ENCODE results near the gene SLC29A4.
"Not testable (repeated sequence)": the region's sequence is repeated elsewhere in the genome, so short reads cannot be mapped to it uniquely, and the experiment has no call there.

Gene SLC29A4

GRCh38 chr7:5276611-5277010 lies 6.1 kb upstream of the SLC29A4 start:
- H2AFZ ChIP-seq (ENCODE audit: low read depth, low read length): no peak overlapping the region
- H3K4me1 ChIP-seq (ENCODE audit: low read length): no peaks in the 10 kb centered on the region
- no peak overlapping the region for H3K9ac ChIP-seq (ENCODE audit: low read length)
- no peaks in the 10 kb centered on the region for H3K9me3 ChIP-seq (ENCODE audit: insufficient read depth, low read length)
- no peak overlapping the region for H3K4me2 ChIP-seq (ENCODE audit: low read length)
- no peaks in the 10 kb centered on the region for H3K36me3 ChIP-seq (replicated peaks; ENCODE audit: low read depth, low read length)
- no peak overlapping the region for H3K4me3 ChIP-seq (ENCODE audit: low read length)
- no peaks in the 10 kb centered on the region for H3K79me2 ChIP-seq (ENCODE audit: low read length)
- no peak for TF ChIP-seq EZH2phosphoT487 (IDR thresholded peaks at IDR 0.05; ENCODE audit: low read depth)
- TF ChIP-seq, protein P1, sequence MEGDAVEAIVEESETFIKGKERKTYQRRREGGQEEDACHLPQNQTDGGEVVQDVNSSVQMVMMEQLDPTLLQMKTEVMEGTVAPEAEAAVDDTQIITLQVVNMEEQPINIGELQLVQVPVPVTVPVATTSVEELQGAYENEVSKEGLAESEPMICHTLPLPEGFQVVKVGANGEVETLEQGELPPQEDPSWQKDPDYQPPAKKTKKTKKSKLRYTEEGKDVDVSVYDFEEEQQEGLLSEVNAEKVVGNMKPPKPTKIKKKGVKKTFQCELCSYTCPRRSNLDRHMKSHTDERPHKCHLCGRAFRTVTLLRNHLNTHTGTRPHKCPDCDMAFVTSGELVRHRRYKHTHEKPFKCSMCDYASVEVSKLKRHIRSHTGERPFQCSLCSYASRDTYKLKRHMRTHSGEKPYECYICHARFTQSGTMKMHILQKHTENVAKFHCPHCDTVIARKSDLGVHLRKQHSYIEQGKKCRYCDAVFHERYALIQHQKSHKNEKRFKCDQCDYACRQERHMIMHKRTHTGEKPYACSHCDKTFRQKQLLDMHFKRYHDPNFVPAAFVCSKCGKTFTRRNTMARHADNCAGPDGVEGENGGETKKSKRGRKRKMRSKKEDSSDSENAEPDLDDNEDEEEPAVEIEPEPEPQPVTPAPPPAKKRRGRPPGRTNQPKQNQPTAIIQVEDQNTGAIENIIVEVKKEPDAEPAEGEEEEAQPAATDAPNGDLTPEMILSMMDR (IDR thresholded peaks at IDR 0.05; ENCODE audit: low read depth, low read length): no peak
- no peak overlapping the region for H3K27ac ChIP-seq (ENCODE audit: low read length)
- no peaks in the 10 kb centered on the region for H4K20me1 ChIP-seq (ENCODE audit: insufficient read depth, low read length)
- no peaks in the 10 kb centered on the region for H3K27me3 ChIP-seq (ENCODE audit: low read depth, low read length)

DNA sequence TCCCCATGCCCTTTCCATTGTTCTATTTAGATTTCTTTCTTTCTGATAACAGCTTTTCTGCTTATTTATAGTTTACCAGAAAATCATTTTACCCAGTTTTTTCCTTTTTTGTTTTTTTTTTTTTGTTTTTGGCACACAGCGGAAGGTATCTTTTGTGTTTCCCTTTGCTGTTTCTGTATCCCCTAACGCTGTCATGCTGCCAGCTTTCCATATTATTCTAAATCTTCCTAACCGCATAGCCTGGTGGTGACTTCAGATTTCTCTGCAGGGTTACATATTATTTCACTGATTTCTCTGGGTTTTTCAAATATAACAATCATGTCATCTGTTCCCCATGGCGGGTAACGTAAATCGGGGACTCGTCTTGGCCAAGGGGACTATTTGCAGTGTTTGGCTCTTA lies 4.0 kb upstream of the SLC29A4 start:
- no peak overlapping the region for H3K4me2 ChIP-seq (ENCODE audit: low read length)
- TF ChIP-seq EZH2phosphoT487 (IDR thresholded peaks at IDR 0.05; ENCODE audit: low read depth): no peak
- TF ChIP-seq, protein P1 (IDR thresholded peaks at IDR 0.05; ENCODE audit: low read depth, low read length): no peak

GRCh38 chr7:5279734-5280133 lies 3.0 kb upstream of the SLC29A4 start:
- Histone ChIP-seq H3K9me3 (ENCODE audit: insufficient read depth, low read length) (no peaks in the 10 kb centered on the region), H3K4me2 (ENCODE audit: low read length) (no peak overlapping the region), H3K4me1 (ENCODE audit: low read length) (no peaks in the 10 kb centered on the region), H3K36me3 (replicated peaks; ENCODE audit: low read depth, low read length) (no peaks in the 10 kb centered on the region), H3K79me2 (ENCODE audit: low read length) (no peaks in the 10 kb centered on the region), H3K27me3 (ENCODE audit: low read depth, low read length) (no peaks in the 10 kb centered on the region), H3K4me3 (ENCODE audit: low read length) (no peak overlapping the region), H3K9ac (ENCODE audit: low read length) (no peak overlapping the region), H3K27ac (ENCODE audit: low read length) (no peak overlapping the region), H2AFZ (ENCODE audit: low read depth, low read length) (no peak overlapping the region), H4K20me1 (ENCODE audit: insufficient read depth, low read length) (no peaks in the 10 kb centered on the region)
- no peak for TF ChIP-seq EZH2phosphoT487 (IDR thresholded peaks at IDR 0.05; ENCODE audit: low read depth)
- TF ChIP-seq, protein P1 (IDR thresholded peaks at IDR 0.05; ENCODE audit: low read depth, low read length): no peak

More for the DNA sequence above, 4.0 kb upstream of the SLC29A4 start:
- Histone ChIP-seq H3K9ac (ENCODE audit: low read length) (no peak overlapping the region), H3K79me2 (ENCODE audit: low read length) (no peaks in the 10 kb centered on the region), H3K4me3 (ENCODE audit: low read length) (no peak overlapping the region), H3K36me3 (replicated peaks; ENCODE audit: low read depth, low read length) (no peaks in the 10 kb centered on the region), H3K27ac (ENCODE audit: low read length) (no peak overlapping the region), H3K27me3 (ENCODE audit: low read depth, low read length) (no peaks in the 10 kb centered on the region), H2AFZ (ENCODE audit: low read depth, low read length) (no peak overlapping the region), H3K9me3 (ENCODE audit: insufficient read depth, low read length) (no peaks in the 10 kb centered on the region), H4K20me1 (ENCODE audit: insufficient read depth, low read length) (no peaks in the 10 kb centered on the region), H3K4me1 (ENCODE audit: low read length) (no peaks in the 10 kb centered on the region)

DNA sequence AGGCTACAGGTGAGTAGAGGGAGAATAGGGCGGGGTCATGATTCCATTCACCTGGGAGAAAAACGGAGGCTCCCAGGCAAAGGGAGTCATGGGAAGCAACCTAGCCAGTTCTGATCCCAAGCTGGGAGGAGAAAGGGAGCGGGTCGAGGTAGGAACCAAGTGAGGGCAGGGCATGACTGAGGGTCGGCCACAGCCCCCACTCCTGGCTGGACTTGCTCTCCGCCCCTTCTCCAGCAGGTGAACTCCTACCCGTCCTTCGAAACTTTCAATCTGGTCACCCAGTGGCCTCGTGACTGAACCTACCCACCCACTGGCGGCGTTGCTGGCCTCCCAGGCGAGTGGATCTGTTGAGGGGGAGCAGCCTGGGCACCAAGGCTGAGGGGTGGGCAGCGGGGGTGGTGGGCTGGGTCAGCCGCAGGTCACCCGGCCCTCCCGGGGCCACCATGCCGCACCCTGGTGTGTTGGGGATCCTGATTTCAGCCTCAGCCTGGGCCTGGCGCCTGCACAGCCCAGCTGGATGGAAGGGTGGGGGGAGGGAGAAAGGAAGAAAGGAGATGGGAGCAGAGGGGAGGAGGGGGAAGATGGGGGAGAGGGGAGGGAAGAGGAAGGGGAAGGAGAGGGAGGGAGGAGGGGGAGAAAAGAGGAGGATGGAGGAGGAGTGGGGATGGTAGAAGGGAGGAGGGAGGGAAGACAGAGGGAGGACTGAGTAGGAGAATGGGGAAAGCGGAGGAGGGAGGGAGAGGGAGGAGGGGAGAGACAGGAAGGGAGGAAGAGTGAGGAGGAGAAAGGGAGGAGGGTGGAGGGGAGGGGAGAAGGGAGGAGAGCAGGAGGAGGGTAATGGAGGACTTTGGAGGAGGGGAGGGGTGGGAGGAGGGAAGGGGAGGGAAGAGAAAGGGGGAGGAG lies 894 bp upstream of the SLC29A4 start:
- not testable (repeated sequence) for H3K4me2 ChIP-seq (ENCODE audit: low read length); H4K20me1 ChIP-seq (ENCODE audit: insufficient read depth, low read length); H3K27me3 ChIP-seq (ENCODE audit: low read depth, low read length); H3K9ac ChIP-seq (ENCODE audit: low read length); H2AFZ ChIP-seq (ENCODE audit: low read depth, low read length); H3K36me3 ChIP-seq (replicated peaks; ENCODE audit: low read depth, low read length); H3K4me1 ChIP-seq (ENCODE audit: low read length); H3K9me3 ChIP-seq (ENCODE audit: insufficient read depth, low read length); H3K27ac ChIP-seq (ENCODE audit: low read length); H3K79me2 ChIP-seq (ENCODE audit: low read length); H3K4me3 ChIP-seq (ENCODE audit: low read length)

All from OCI-LY3 (cell line).